ENCODE results near the gene GAB2. TPM values are rescaled to one million over a fixed set of nuclear protein-coding genes. Genes with fewer than 3 reads are reported as not detected.
"Not testable (repeated sequence)": the region's sequence is repeated elsewhere in the genome, so short reads cannot be mapped to it uniquely, and the experiment has no call there.

Gene GAB2
- polyA plus RNA-seq, 3 donors from 2014 or later: 1.0 TPM; not detected in 1

- no peak overlapping the region for H3K4me3 Mint-ChIP-seq
- H3K4me1 Mint-ChIP-seq: peaks cover 1 to 8% of the 10 kb centered on the region in 2 donors
- H3K27me3 Mint-ChIP-seq (ENCODE audit: low read depth in 3 of 3): peaks cover 2 to 7% (median 3%) of the 10 kb centered on the region in 3 donors
- no peaks in the 10 kb centered on the region for H3K36me3 Mint-ChIP-seq
- DNase-seq: no peak
- H3K9me3 Mint-ChIP-seq: peaks cover 0 to 1% (median 0%) of the 10 kb centered on the region in 6 donors
- no peak overlapping the region for H3K27ac Mint-ChIP-seq
Observed at GRCh38 chr11:78292109-78292803, 125.4 kb downstream of the GAB2 start.

GRCh38 chr11:78291503-78292108 lies 126.0 kb downstream of the GAB2 start:
- Mint-ChIP-seq H3K36me3 (no peaks in the 10 kb centered on the region), H3K4me3 (no peak overlapping the region), H3K4me1 (peaks cover 1 to 8% of the 10 kb centered on the region in 2 donors), H3K27ac (no peak overlapping the region), H3K9me3 (peaks cover 0 to 1% (median 0%) of the 10 kb centered on the region in 6 donors), H3K27me3 (ENCODE audit: low read depth in 3 of 3) (peaks cover 2 to 7% (median 3%) of the 10 kb centered on the region in 3 donors)
- DNase-seq: no peak

- Mint-ChIP-seq H3K36me3 (no peaks in the 10 kb centered on the region), H3K9me3 (peaks cover 0 to 1% (median 0%) of the 10 kb centered on the region in 6 donors), H3K27me3 (ENCODE audit: low read depth in 3 of 3) (peaks cover 2 to 7% (median 3%) of the 10 kb centered on the region in 3 donors), H3K4me3 (no peak overlapping the region), H3K27ac (no peak overlapping the region), H3K4me1 (peaks cover 1 to 8% of the 10 kb centered on the region in 2 donors)
- peak in 2 of 3 donors; percentile 1 for DNase-seq
Observed at GRCh38 chr11:78290293-78291176, 127.1 kb downstream of the GAB2 start.

GRCh38 chr11:78289552-78290292 lies 127.9 kb downstream of the GAB2 start:
- DNase-seq: no peak
- H3K27me3 Mint-ChIP-seq (ENCODE audit: low read depth in 3 of 3): peaks cover 2 to 7% (median 3%) of the 10 kb centered on the region in 3 donors
- H3K4me3 Mint-ChIP-seq: no peak overlapping the region
- no peak overlapping the region for H3K27ac Mint-ChIP-seq
- H3K4me1 Mint-ChIP-seq: peaks cover 1 to 8% of the 10 kb centered on the region in 2 donors
- peaks cover 0 to 1% (median 0%) of the 10 kb centered on the region in 6 donors for H3K9me3 Mint-ChIP-seq
- H3K36me3 Mint-ChIP-seq: no peaks in the 10 kb centered on the region

- peaks cover 0 to 7% (median 0%) of the 10 kb centered on the region in 3 donors for H3K27me3 Mint-ChIP-seq (ENCODE audit: low read depth in 3 of 3)
- no peaks in the 10 kb centered on the region for H3K9me3 Mint-ChIP-seq
- no peak overlapping the region for H3K4me3 Mint-ChIP-seq
- no peak for DNase-seq
- no peak overlapping the region for H3K27ac Mint-ChIP-seq
- H3K4me1 Mint-ChIP-seq: peaks cover 0 to under 1% of the 10 kb centered on the region in 2 donors
- H3K36me3 Mint-ChIP-seq: no peaks in the 10 kb centered on the region
Observed at GRCh38 chr11:78284260-78284659, 133.4 kb downstream of the GAB2 start.

- Mint-ChIP-seq H3K9me3 (no peaks in the 10 kb centered on the region), H3K4me1 (no peaks in the 10 kb centered on the region), H3K36me3 (no peaks in the 10 kb centered on the region), H3K4me3 (no peak overlapping the region), H3K27ac (no peak overlapping the region), H3K27me3 (ENCODE audit: low read depth in 3 of 3) (no peaks in the 10 kb centered on the region)
- no peak for DNase-seq
Observed at GRCh38 chr11:78282821-78283220, 134.8 kb downstream of the GAB2 start.

- DNase-seq: no peak
- Mint-ChIP-seq H3K27ac (no peak overlapping the region), H3K4me3 (no peak overlapping the region), H3K27me3 (ENCODE audit: low read depth in 3 of 3) (no peaks in the 10 kb centered on the region), H3K9me3 (no peaks in the 10 kb centered on the region), H3K4me1 (no peaks in the 10 kb centered on the region), H3K36me3 (no peaks in the 10 kb centered on the region)
Observed at GRCh38 chr11:78281511-78281910, 136.1 kb downstream of the GAB2 start.

GRCh38 chr11:78277314-78277994 lies 140.2 kb downstream of the GAB2 start:
- no peak for DNase-seq
- Mint-ChIP-seq H3K27ac (no peak overlapping the region), H3K36me3 (peaks cover under 1 to 7% (median under 1%) of the 10 kb centered on the region in 3 donors), H3K9me3 (peaks cover 0 to 2% (median 0%) of the 10 kb centered on the region in 6 donors), H3K4me3 (no peak overlapping the region), H3K27me3 (ENCODE audit: low read depth in 3 of 3) (peaks cover 0 to 2% (median 0%) of the 10 kb centered on the region in 3 donors), H3K4me1 (no peaks in the 10 kb centered on the region)

- Mint-ChIP-seq H3K27me3 (ENCODE audit: low read depth in 3 of 3) (peaks cover 0 to 2% (median 2%) of the 10 kb centered on the region in 3 donors), H3K27ac (no peak overlapping the region), H3K36me3 (peaks cover 6 to 13% (median 7%) of the 10 kb centered on the region in 3 donors), H3K4me3 (no peak overlapping the region), H3K4me1 (no peaks in the 10 kb centered on the region), H3K9me3 (peaks cover 0 to 9% (median 0%) of the 10 kb centered on the region in 6 donors)
- DNase-seq: no peak
Observed at GRCh38 chr11:78276311-78276710, 141.3 kb downstream of the GAB2 start.

- DNase-seq: no peak
- peaks cover 0 to 9% (median 0%) of the 10 kb centered on the region in 6 donors for H3K9me3 Mint-ChIP-seq
- H3K36me3 Mint-ChIP-seq: peaks cover 6 to 13% (median 7%) of the 10 kb centered on the region in 3 donors
- no peak overlapping the region for H3K27ac Mint-ChIP-seq
- no peak overlapping the region for H3K4me3 Mint-ChIP-seq
- H3K27me3 Mint-ChIP-seq (ENCODE audit: low read depth in 3 of 3): peaks cover 0 to 2% (median 2%) of the 10 kb centered on the region in 3 donors
- H3K4me1 Mint-ChIP-seq: no peaks in the 10 kb centered on the region
Observed at GRCh38 chr11:78274739-78275138, 142.9 kb downstream of the GAB2 start.

GRCh38 chr11:78272625-78273269 lies 144.9 kb downstream of the GAB2 start:
- not testable (repeated sequence) for H3K9me3 Mint-ChIP-seq; H3K27ac Mint-ChIP-seq; H3K4me1 Mint-ChIP-seq; H3K27me3 Mint-ChIP-seq (ENCODE audit: low read depth in 3 of 3); H3K4me3 Mint-ChIP-seq; DNase-seq
- peaks cover 6 to 13% (median 7%) of the 10 kb centered on the region in 3 donors for H3K36me3 Mint-ChIP-seq

- H3K27ac Mint-ChIP-seq; H3K27me3 Mint-ChIP-seq (ENCODE audit: low read depth in 3 of 3); H3K4me1 Mint-ChIP-seq; H3K4me3 Mint-ChIP-seq; H3K9me3 Mint-ChIP-seq; DNase-seq: not testable (repeated sequence)
- H3K36me3 Mint-ChIP-seq: peaks cover 6 to 13% (median 7%) of the 10 kb centered on the region in 3 donors
Observed at GRCh38 chr11:78271801-78272200, 145.8 kb downstream of the GAB2 start.

Measured in immature natural killer cell (primary cell).